HG03139 (cell line): Measurements from ENCODE around the gene AOAH.

Experiments
- ATAC-seq: cut with Tn5 transposase; IDR thresholded peaks from one replicate; pipeline ENCODE4 v1.9.1; 2021; ENCODE audit not compliant: unreplicated experiment

Gene AOAH

DNA sequence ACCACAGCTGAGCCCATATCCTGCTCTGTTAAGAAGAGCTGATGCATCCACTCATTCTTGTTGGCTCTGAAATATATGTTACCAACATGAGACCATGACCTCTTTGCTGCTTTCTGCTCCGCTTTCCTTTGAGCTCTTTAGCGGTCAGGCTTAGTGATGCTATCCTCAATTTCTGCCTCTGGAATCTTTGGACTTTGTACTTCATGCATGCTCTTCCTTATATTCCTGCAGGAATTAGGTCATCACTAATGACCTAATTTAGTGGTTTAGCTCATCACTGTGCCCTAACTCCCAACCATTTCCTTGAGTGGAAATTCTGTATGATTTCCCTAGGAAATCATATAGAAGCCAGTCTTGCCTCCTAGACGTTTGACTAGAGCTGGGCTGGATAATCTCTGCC is 119.5 kb downstream of the AOAH start:
- ATAC-seq, result no peak

DNA sequence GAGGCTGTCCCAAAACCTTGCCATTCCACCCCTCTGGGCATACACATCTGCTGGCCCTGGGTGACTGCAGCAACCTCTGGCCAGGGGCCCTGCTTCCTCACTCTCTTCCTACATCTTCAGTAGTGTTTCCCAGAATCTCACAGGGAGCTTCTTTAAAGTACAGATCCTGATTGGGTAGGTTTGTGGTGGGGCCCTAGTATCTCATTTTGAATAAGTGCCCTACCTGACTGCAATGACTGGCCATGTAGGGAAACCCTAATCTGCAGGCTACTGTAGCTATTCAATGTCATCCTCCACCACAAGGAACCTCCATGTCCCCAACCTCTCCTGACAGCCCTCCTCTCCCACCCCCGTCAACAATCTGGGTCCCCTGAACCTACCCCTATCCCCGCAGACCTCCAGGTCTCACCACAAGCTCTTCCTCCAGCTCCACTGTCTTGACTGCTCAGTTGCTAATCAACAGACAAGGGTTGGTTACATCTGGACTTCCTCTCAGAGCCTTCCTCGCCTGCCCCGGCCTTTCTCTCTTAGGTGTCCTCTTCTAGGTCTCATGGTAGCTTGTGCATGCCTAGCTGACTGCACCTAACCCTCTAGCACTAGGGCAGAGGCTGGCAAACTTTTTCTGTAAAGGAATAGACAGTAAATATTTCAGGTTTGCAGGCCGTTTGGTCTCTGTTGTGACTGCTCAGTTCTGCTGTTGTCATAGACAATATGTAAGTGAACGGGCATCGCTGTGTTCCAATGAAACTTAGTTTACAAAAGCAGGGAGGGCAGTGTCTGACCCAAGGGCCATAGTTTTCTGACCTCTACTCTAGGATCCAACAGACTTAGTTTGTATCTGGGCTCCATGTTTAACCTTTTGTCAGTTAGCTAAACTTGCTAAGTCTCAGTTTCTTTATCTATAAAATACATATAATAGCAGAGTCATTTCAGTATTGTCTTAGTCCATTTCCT is 121.1 kb downstream of the AOAH start:
- ATAC-seq, result no peak

DNA sequence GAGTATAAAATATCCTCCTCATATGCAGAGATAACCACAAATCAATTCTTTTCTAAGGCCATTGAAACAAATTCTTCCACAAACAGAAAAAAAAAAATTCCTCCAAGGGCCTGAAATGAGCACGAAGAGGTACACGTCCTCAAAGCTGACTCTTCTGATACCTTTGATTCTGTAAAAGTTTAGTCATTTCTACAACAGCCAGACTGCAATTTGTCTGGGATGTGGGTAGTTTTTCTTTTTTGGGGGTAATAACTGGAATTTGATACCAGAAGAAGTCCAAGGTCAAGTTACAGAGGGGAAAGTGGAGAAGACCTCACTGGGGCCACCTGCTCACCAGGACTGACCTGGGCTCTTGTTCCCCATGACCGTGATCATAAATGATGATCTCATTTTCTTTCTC is 121.8 kb downstream of the AOAH start:
- no peak for ATAC-seq

DNA sequence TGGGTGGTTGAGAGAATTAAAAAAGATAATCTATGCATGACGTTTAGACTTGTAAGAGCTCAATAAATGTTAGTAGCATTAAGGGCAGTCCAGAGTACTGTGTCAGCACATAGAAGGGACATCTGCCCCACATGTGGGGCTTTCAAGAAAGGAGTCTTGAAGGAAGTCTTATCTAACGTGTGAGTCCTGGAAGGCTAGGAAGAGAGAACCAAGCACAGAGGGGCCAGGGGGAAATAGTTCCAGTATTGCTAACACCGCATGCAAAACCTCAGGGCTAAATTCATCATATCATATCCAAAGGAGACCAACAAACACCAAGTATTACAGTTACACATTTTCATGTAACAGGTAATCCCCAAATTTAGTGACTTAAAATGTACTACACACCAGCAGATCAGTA is 122.7 kb downstream of the AOAH start:
- ATAC-seq, result no peak

DNA sequence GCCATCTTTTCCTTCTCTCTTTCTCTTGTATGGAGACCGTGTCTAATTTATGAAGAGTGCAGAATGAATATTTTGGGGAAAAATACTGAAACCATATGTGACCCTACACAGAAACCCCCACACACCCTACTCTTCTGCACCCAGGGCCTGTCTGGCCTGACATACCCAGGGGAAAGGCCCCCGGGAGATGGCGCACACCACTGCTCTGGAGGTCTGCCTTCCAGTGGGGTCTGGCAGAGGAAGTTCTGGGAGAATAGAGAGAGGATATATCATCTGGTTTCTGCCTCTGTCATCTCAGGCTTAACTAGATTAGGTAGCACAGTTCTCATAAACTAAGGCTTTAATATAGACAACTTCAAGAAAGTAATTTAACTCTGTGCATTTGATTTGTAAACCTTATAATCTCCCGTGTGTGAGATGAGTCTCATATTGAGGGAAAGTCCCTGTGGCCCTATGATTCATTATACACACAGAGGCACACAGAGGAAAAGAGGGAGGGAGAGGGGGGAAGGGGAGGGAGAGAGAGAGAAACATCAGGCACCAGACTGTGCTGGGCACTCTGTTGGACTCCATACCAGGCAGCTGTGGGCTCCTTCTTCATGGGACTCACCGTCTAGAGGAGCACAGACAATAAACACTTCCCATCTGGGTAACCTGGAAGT is 123.3 kb downstream of the AOAH start:
- ATAC-seq, result no peak

DNA sequence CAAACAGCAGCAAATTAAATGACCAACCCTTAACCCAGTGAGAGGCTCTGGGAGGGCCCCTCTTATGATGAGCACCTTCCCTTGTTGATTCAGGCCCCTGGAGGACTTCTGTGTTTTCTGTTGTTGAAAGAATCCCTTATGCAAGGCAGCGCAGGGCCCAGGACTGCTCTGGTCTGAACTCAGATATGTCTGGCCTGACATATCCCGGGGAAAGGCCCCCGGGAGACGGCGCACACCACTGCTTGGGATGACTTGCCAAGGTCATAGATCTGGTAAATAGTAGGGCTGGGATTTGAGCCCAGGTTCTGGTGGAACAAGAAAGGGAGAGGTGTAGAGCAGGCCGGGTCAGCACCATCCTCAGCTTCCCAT is 124.0 kb downstream of the AOAH start:
- ATAC-seq, result no peak

DNA sequence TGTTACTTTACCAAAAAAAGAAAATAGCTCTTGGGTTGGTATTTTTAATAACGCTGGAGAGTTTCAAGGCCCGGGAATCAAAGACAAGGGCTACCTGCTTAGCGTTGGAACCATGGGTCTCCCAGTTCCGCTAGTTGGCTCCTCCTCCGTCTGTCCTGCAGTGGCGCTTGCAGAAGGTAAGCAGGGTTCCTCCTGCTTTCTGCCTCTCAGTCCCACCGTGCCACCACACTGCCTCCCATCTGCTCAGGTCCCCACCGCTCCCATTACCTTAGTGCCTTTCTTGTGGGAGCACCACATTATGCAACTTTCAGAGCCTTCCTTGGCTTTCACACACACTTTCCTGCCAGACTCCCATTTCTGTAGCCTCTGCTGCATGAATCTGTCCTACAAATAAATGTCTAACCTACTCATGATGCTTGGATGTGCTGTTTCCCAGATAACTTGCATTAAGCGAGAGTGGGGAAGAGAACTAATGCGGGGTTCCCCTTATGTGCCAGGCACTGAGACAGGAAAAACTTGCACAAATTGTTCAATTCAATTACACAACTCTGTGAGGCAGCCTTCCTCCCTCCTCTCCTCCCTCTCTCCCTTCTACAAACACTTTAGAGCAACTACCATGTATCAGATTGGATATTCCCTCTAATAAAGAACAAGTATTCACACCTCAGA is 124.5 kb downstream of the AOAH start:
- ATAC-seq, result no peak

DNA sequence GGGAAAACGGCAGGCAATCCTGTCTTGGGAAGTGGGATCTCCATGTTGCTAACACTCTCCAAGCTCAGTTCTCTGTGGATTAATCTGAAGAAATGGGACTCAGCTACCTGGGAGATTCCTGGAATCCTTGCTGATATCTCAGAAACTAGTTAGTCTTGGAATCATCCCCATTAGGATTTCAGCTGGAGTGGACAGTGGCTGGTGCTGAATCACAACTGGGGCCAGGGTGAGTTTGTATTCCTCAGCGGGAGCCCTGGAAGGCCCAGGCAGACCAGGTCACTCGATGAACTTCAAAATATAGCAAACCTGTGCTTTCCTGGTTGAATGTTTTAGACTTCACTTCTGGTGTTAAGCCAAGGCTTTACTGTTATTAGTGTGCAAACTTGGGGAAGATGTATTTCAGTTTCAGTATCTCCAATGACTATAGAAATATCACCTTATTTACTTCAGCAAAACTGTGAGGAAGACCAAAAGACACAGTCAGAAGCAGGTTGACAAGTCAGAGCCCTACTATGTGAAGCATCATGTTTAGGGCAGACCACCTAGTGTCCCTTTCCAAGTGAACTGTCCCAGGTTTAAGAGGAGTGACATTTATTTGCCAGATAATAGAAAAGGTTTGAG is 126.1 kb downstream of the AOAH start:
- ATAC-seq, result no peak

DNA sequence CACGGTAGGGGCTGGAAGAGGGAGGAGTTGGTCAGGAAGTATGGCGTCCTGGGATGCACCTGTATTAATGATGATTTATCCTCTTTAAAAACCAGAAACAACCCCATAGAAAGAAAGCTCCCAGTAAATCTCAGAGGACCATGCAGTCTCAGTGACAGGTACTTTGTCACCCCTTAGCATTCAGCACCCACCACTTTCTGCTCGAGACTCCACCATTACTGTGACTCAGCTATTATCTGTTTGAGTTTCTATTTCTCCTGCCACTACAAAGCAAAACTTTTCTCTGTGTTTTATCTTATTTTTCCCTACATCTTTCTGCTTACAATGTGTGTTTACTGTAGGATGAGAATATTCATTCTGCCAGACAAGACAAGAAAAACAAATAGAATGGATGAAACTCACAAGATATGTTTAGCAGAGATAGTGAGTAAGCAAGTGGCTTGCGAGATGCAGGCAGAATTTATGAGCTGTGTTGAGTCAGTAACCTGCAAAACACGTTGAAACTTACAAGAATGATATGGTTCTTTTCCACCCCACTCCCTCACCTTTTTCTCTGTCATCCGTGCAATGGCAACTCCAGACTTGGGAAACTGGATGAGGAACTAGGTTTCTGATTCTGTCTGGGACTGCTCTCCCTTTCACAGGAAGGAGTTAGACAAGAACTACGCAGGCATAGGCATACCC is 127.1 kb downstream of the AOAH start:
- ATAC-seq, result no peak

DNA sequence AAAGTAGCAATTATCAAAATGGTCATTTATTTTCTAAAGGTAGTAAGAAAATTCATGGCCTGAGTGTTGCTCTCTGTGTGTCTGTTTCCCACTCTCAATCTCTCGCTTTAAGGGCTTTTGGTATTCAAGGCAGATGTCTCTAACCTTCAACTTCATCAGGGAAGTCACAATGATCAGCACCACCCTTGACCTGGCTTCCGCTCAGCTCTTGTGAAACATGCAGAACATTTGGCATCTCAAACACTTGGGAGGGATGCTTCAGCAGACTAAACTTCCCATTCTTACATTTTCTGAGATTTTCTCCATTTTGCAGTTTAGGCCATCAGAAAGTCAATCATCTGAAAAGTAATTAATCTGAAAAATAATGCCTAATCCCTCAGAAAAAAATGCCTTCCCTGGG is 129.8 kb downstream of the AOAH start:
- ATAC-seq, result no peak

DNA sequence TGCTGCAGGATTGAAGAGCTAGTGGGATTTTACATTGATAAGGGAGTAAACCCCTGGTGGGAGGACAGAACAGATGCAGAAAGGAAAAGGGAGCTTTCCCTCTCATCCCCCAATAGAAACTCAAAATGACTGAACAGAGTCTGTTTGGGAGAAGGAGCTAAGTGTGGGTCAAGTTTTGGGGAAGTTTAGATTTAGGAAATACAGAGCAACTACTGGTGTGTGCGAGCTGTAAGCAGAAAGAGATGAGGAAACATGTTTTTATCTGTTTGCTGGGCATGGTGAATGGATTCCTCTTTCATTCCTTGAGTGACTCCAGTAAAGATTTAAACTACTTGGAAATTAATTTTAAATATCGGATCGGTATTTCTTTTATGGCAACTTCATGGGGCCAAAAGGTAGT is 132.7 kb downstream of the AOAH start:
- no peak for ATAC-seq

DNA sequence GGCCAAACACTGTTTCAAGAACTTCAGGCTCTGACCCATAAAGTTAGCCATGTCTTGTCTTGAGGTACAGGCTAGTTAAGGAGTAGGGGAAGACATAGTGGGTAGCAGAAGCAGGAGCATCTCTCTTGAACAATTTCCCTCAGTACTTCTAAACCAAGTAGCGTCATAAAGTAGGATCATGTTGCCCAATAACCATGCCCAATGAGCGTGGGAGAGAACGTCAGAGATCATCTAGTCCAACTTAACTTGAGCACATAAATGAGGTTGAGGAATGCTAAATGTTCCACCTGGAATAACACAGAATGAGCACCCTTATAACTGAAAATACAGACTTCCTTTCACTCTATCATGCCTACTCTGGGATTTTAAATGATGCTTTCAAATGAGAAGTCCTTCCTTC is 134.9 kb downstream of the AOAH start:
- no peak for ATAC-seq

DNA sequence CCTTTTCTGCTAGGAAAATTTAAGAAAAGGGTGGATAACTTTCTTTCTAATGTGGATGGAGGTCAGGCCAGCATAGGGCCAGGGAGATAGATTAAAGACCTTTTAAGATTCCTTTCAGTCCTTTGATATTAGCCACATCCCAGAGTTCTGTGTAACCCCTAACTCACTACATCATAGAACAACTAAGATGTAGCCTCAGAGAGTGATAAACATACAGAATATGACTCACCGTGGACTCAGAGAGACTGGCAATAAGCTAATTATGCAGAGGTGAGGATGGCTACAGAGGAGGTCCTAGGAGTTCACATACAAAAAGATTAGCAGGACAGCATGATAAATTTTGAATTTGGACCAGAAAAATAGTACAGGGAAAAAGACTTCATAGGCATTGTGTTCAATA is 141.0 kb downstream of the AOAH start:
- ATAC-seq, result no peak

DNA sequence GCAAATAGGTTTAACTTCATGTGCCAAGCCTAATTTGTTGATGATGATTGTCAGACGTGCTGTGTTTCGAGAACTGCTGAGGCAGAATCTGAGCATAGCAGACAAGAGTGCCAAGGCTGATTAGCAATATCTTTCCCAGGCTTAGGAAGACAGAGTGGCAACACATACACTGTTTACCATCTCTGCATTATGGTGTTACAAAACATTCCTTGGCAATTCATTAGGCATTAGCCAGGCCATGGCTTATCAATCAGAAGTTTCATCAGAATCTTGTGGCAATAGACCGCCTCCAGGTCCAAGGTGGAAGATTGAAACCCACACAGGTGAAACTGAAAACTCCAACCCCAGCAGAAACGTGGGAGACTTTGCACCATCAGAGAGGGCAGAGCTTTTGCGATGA is 148.5 kb downstream of the AOAH start:
- ATAC-seq, result no peak

DNA sequence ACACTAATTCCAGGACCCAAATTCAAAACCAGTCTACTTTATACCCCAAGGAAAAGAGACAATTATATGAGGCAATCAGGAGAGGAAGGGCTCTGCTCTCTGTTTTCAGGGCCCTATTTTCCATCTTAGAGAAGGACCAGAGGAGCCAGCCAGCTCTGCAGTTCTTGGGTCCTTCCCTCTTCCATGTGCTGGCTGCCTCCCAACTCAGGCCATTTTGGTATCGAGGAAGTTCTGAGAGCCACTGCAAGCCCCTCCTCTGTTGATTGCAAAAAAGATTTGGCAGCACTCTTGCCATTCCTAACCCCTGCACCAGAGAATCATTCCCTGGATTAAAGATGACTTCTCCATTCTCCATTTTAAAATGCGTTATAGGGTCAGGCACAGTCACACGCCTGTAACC is 151.2 kb downstream of the AOAH start:
- no peak for ATAC-seq

DNA sequence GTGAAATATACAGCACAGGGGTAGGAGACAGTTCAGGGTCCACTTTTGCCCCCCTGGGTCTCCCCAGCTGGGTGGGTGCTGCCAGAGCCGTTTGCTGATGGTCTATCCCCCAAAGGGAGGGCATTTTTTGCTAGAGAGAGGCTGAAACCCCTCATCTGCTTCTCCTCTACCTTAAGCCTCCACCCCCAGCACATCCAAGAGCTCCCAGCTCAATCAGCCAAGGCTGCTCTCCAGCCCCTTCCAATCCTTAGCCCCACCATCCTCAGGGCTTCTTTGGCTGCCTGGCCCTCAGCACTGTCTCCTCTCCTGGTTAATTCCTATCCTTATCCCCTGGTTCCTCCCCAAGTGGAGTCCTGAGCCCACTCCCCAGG is 153.1 kb downstream of the AOAH start:
- ATAC-seq, result no peak

DNA sequence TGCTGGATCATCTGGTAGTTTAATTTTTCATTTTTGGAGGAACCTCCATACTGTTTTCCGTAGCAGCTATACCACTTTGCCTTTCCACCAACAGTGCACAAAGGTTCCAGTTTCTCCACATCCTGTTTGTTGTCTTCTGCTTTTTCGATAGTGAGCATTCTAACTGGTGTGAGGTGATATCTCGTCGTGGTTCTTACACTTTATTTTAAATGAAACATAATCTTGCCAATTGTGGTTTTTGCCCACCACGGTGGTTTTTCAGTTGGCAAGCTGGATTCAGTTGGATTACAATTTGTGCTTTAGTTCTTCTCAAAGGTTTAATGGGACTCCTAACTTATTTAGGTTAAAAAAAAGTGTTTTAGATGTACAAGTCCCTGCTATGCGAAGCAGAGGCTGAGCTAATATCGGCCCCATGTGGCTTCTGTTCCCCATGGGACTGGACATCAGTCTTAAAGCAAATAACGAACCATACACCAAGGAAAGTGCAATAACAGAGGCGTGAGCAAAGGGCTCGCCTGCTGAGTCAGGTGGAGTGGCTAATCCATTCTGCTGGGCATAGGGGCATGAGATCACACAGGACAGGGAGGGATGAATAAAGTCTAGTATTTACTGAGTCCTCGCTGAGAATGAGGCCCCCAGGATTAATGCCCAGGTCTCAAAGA is 153.6 kb downstream of the AOAH start:
- ATAC-seq, result no peak

DNA sequence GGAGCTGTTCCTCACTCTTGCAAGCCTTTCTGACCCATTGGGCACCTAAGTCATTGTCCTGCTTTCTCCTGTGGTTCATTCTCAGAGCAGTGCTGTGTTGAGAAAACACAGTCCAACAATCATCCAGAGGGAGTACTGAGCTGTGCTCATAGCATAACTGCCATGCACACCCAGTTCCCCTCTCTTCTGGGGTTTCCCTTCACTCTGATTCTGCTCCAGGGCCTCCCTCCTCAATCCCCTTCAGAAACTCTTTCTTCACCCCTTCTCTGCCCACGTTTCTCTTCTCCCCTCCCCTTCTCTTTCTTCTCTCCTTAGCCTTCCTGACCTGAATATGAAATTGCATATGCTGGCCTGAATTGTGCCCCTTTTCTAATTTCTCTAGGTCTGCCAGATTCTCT is 155.8 kb downstream of the AOAH start:
- no peak for ATAC-seq

DNA sequence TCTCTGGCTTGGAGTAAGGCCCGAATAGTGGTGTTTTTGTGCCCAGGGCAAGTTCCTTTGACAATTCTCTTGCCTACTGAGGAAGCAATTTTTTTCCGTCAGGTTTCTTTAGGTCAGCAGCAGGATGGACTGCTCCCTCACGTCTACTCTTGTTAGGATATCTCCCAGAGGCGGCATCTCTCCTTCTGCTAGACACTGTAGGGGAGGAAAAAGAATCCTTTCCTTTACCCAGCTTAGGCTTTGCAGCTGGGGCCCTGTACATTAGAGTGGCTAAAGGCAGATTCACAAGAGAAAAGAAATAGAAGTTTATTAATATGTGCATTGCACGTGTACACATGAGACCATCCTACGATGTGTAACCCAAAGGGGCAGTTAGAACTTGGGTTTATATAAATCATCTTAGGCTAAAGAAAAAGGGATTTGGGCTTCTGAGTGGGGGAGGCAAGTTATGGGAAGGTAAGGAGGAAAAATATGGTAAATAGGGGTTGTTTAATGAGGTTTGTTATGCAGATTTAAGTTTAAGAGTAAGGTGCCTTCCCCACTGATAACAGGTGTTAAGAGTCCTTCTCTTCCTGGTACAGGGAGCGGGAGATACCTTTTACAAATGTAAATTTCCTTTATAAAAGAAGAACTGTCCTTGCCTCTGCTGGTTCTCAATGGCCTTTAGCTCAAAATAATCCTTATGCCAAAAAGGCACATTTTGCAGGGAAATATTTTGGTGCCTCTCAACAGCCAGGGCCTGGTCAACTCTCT is 156.4 kb downstream of the AOAH start:
- no peak for ATAC-seq
